Measurements from ENCODE around the gene AFF3.
A peak's percentile ranks its signal among the peaks of the same experiment; 100 is the strongest.

DNA sequence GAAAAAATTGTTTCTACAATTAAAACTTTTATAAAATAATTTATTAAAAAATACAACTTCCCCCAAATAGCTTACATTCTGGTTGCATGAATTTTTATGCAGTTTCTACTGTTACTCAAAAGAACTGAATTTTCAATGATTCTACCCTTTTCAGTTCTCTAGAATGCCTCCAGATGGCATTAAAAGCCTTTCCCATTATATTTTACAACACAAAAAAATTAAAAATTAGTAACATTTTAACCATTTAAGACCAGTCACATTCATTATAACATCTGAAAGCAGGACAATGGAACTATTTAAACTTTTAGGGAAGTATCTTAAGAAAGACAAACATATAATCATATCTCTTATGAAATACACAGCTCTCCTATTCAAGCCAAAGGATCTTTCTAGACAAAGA is 416.6 kb downstream of the AFF3 start:
- TF ChIP-seq POLR2AphosphoS5 (IDR thresholded peaks at IDR 0.05) (no peak), POLR2A (IDR thresholded peaks at IDR 0.05) (no peak)
- TF ChIP-seq, protein P1, sequence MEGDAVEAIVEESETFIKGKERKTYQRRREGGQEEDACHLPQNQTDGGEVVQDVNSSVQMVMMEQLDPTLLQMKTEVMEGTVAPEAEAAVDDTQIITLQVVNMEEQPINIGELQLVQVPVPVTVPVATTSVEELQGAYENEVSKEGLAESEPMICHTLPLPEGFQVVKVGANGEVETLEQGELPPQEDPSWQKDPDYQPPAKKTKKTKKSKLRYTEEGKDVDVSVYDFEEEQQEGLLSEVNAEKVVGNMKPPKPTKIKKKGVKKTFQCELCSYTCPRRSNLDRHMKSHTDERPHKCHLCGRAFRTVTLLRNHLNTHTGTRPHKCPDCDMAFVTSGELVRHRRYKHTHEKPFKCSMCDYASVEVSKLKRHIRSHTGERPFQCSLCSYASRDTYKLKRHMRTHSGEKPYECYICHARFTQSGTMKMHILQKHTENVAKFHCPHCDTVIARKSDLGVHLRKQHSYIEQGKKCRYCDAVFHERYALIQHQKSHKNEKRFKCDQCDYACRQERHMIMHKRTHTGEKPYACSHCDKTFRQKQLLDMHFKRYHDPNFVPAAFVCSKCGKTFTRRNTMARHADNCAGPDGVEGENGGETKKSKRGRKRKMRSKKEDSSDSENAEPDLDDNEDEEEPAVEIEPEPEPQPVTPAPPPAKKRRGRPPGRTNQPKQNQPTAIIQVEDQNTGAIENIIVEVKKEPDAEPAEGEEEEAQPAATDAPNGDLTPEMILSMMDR (IDR thresholded peaks at IDR 0.05 in 8 of 11, conservative IDR thresholded peaks at IDR 0.05 in 3 of 11): peak in 4 of 11 experiments; percentile 12 to 23 (median 16)

Measured in spleen (tissue), 7 donors.